K562 (cell line): ENCODE results near the gene PLAC1. TPM values are rescaled to one million over a fixed set of nuclear protein-coding genes. Genes with fewer than 3 reads are reported as not detected.

Experiments used
- ATAC-seq: fragments of 200-7000 bp; cut with Tn5 transposase; 3 replicates; pipeline ENCODE4 v1.9.1; 2020; ENCODE audit warnings: moderate library complexity
- BruUV-seq: library from RNA; stranded (reverse); fragments of 400-500 nt; replicated peaks from 2 replicates; lab custom pipeline; 2021; lab: Mats Ljungman, UMichigan
- CTCF ChIA-PET: fragments of 300-600 bp; formaldehyde crosslinking; extraction: SDS; loops from one replicate; lab custom pipeline; 2021; ENCODE audit warnings: low intra/inter-chr PET ratio; lab: Yijun Ruan, JAX
- POLR2A ChIA-PET: fragments of 300-600, 350-650 bp; sonication (Branson Sonifier 250); formaldehyde crosslinking; extraction: SDS; loops from one replicate; lab custom pipeline; 2021; ENCODE audit warnings: antibody characterized with exemption, inconsistent platforms; lab: Yijun Ruan, JAX
- DNase-seq, 4 experiments: peaks; one replicate each; pipeline versions ENCODE4 v3.0.0 to v3.0.0-alpha.2; 2011 to 2018; ENCODE audit warnings: low spot score in 3 of 4, mixed read lengths in 3 of 4; ENCODE audit errors: extremely low read depth in 1 of 4
- FAIRE-seq: peaks from 2 replicates; lab custom pipeline; 2011; peaks lifted over from hg19 to GRCh38; lab: Jason Lieb, UNC
- H2AFZ ChIP-seq: 2 replicates; pipeline ENCODE4 v1.6.0; 2011; ENCODE audit warnings: low read depth, low read length, control low read depth, inconsistent platforms
- H3K27ac ChIP-seq: fragments of 200-600 bp; 3 replicates; pipeline ENCODE4 v1.8.0; 2011; ENCODE audit warnings: low read depth, mild to moderate bottlenecking, control low read depth, inconsistent platforms, low read length, moderate library complexity, mixed read lengths; ENCODE audit errors: extremely low read depth
- H3K27me3 ChIP-seq, 2 experiments: fragments of 300-600 bp in 1 of 2; 2 replicates in 1 of 2; 3 replicates in 1 of 2; pipeline versions ENCODE4 v1.6.0 to v1.8.0; 2011; ENCODE audit warnings: inconsistent platforms in 2 of 2, low read length in 2 of 2, mild to moderate bottlenecking in 1 of 2, mixed read lengths in 1 of 2, moderate library complexity in 1 of 2; ENCODE audit not compliant: control insufficient read depth in 2 of 2, insufficient read depth in 2 of 2
- H3K36me3 ChIP-seq: fragments of 300-600 bp; 3 replicates; pipeline ENCODE4 v1.8.0; 2011; ENCODE audit warnings: mild to moderate bottlenecking, low read length, inconsistent platforms; ENCODE audit not compliant: control insufficient read depth, insufficient read depth
- H3K4me1 ChIP-seq, 2 experiments: fragments of 200-600 bp in 1 of 2; replicated peaks in 1 of 2; 2 replicates in 1 of 2; 3 replicates in 1 of 2; pipeline versions ENCODE4 v1.5.1 to v1.8.0; 2011; ENCODE audit warnings: inconsistent platforms in 2 of 2, low read length in 2 of 2, mild to moderate bottlenecking in 1 of 2, mixed read lengths in 1 of 2, moderate library complexity in 1 of 2; ENCODE audit not compliant: control insufficient read depth in 2 of 2, insufficient read depth in 2 of 2
- H3K4me2 ChIP-seq: 2 replicates; pipeline ENCODE4 v1.6.1; 2011; ENCODE audit warnings: low read length, control low read depth, inconsistent platforms, mixed read lengths; ENCODE audit not compliant: insufficient read depth
- H3K4me3 ChIP-seq: fragments of 200-600 bp; sonication (generic), shearing (Covaris generic); 2 replicates; pipeline ENCODE4 v1.5.1; 2016; ENCODE audit warnings: control low read depth, inconsistent platforms
- H3K79me2 ChIP-seq: fragments of 200-600 bp; 3 replicates; pipeline ENCODE4 v1.8.0; 2011; ENCODE audit warnings: low read length, inconsistent platforms; ENCODE audit not compliant: control insufficient read depth, insufficient read depth
- H3K9ac ChIP-seq, 2 experiments: 2 replicates each; pipeline versions ENCODE4 v1.6.0 to v1.6.1; 2011; ENCODE audit warnings: low read depth in 2 of 2, low read length in 2 of 2, control low read depth in 1 of 2, inconsistent platforms in 1 of 2, mild to moderate bottlenecking in 1 of 2, mixed read lengths in 1 of 2; ENCODE audit not compliant: insufficient read depth in 1 of 2
- H3K9me1 ChIP-seq: one replicate; pipeline ENCODE4 v1.6.0; 2011; ENCODE audit warnings: inconsistent platforms, mild to moderate bottlenecking, low read length, moderate library complexity; ENCODE audit not compliant: control insufficient read depth, insufficient read depth
- H3K9me3 ChIP-seq: replicated peaks from 2 replicates; pipeline ENCODE4 v1.5.1; 2011; ENCODE audit warnings: low read depth, low read length, inconsistent platforms; ENCODE audit not compliant: control insufficient read depth, insufficient read depth
- H4K20me1 ChIP-seq: replicated peaks from 2 replicates; pipeline ENCODE4 v1.6.1; 2011; ENCODE audit warnings: low read length, inconsistent platforms, mixed read lengths; ENCODE audit not compliant: control insufficient read depth, insufficient read depth
- C11orf30 ChIP-seq: fragments of 450-650 bp; IDR thresholded peaks from 2 replicates; pipeline ENCODE4 v1.6.1; 2016; ENCODE audit warnings: low read depth, mild to moderate bottlenecking
- HOMEZ ChIP-seq: fragments of 250-450 bp; sonication (Bioruptor Pico); IDR thresholded peaks from 2 replicates; pipeline ENCODE4 v1.4.0; 2020; ENCODE audit warnings: mild to moderate bottlenecking, moderate library complexity
- LCOR ChIP-seq: sonication (generic); formaldehyde crosslinking; IDR thresholded peaks from 2 replicates; pipeline ENCODE4 v1.8.0; 2022; ENCODE audit warnings: mild to moderate bottlenecking, missing genetic modification reagents
- MAFG ChIP-seq: fragments of 450-650 bp; conservative IDR thresholded peaks from 2 replicates; pipeline ENCODE4 v1.6.1; 2016; ENCODE audit warnings: missing genetic modification characterization, missing compliant biosample characterization
- SMARCA5 ChIP-seq: fragments of 450-650 bp; IDR thresholded peaks from 2 replicates; pipeline ENCODE4 v1.6.1; 2016
- TEAD4 ChIP-seq, 2 experiments: sonication (generic) in 1 of 2; formaldehyde crosslinking in 1 of 2; IDR thresholded peaks; 2 replicates each; pipeline versions ENCODE4 v1.6.1 to v1.8.0; 2012 to 2022; ENCODE audit warnings: borderline replicate concordance in 1 of 2, inconsistent platforms in 1 of 2, low read length in 1 of 2, mild to moderate bottlenecking in 1 of 2, missing genetic modification reagents in 1 of 2
- YY1 ChIP-seq, 3 experiments: IDR thresholded peaks; 2 replicates each; pipeline ENCODE4 v1.6.1; 2011; ENCODE audit warnings: low read length in 2 of 3, mild to moderate bottlenecking in 2 of 3, moderate library complexity in 2 of 3, borderline replicate concordance in 1 of 3, control low read depth in 1 of 3, low read depth in 1 of 3; ENCODE audit not compliant: insufficient read depth in 3 of 3, insufficient replicate concordance in 2 of 3, control insufficient read depth in 1 of 3, insufficient read length in 1 of 3; ENCODE audit errors: extremely low read depth in 1 of 3
- ZNF316 ChIP-seq: fragments of 450-650 bp; IDR thresholded peaks from 2 replicates; pipeline ENCODE4 v1.6.1; 2016
- WGBS: fragments of 100-300 bp; shearing (Covaris generic); methylation state at CpG from one replicate; pipeline ENCODE4 v1.1.6; 2016; ENCODE audit warnings: low coverage, mixed read lengths; ENCODE audit not compliant: insufficient coverage; ENCODE audit errors: missing lambda C conversion rate; 5-methylcytosine and 5-hydroxymethylcytosine counted together
- in situ Hi-C: fragments of 300-500 bp; cut with MboI; formaldehyde crosslinking; loops from 4 replicates; pipeline ENCODE4 v1.15.0; 2018; ENCODE audit warnings: inconsistent platforms, mixed read lengths
- intact Hi-C: fragments of 100-400 bp; cut with micrococcal nuclease; formaldehyde crosslinking; loops from 2 replicates; pipeline ENCODE4 v1.14.2; 2022
- polyA plus RNA-seq, 8 experiments: library from polyadenylated mRNA; depleted of rRNA in 4 of 8; stranded (reverse) in 5 of 8; unstranded in 3 of 8; fragments of >200 nt; fragmentation: Nextera tagmentation in 2 of 8; fragmentation: Illumina TruSeq in 1 of 8; extraction: Ambion mirVana in 2 of 8; extraction: Trizol in 1 of 8; gene quantifications; 2 replicates each; pipeline versions ENCODE4 v1.2.1 to v1.2.3, GENCODE V29; 2011 to 2014; ENCODE audit warnings: inconsistent platforms in 1 of 8, missing spikeins in 1 of 8
- total RNA-seq, 7 experiments: library from RNA; depleted of rRNA in 6 of 7; stranded (reverse); fragments of >200 nt in 6 of 7; fragmentation: Illumina TruSeq in 2 of 7; extraction: Trizol in 2 of 7; gene quantifications; 2 replicates each; pipeline versions ENCODE4 v1.2.1 to v1.2.3, GENCODE V29; 2011 to 2021; ENCODE audit warnings: low replicate concordance in 1 of 7

The PLAC1 gene
- total and polyA plus RNA-seq, 9 of the 15 experiments (the other 6 are each of a cell fraction or from before 2014, with no cell fraction given), result 0.82 to 9.1 (median 1.7) TPM

GRCh38 chrX:134558133-134558532 lies 100.1 kb downstream of the PLAC1 start:
- no peaks in the 10 kb centered on the region for H3K9me1 ChIP-seq
- WGBS, result 43% methylated on average over 4 of the region's 4 CpGs
- ChIA-PET POLR2A (no interaction called here), CTCF (no interaction called here)
- H3K4me3 ChIP-seq, result no peak overlapping the region
- intact Hi-C loops, result no loop called here
- no peak overlapping the region for H3K9ac ChIP-seq
- 0 out of 2 replicates have a peak, but pooled peaks have one; percentile 30 for TF ChIP-seq MAFG
- no peak for TF ChIP-seq TEAD4 (IDR thresholded peaks at IDR 0.05; ENCODE audit: low read length)
- no peak for TF ChIP-seq TEAD4 (CRISPR knock-in tag; IDR thresholded peaks at IDR 0.05; ENCODE audit: borderline replicate concordance)
- peak; percentile 27; the same call in 1 of the 2 replicates for TF ChIP-seq C11orf30
- TF ChIP-seq ZNF316, result peak; percentile 58
- H3K4me2 ChIP-seq, result no peak overlapping the region
- no peaks in the 10 kb centered on the region for H3K36me3 ChIP-seq
- in situ Hi-C loops, result no loop called here
- no TSS peak for BruUV-seq
- H4K20me1 ChIP-seq, result no peaks in the 10 kb centered on the region
- no peak overlapping the region for H2AFZ ChIP-seq
- H3K4me1 ChIP-seq, result peaks cover 0 to 9% of the 10 kb centered on the region in 2 experiments; a peak in 2 of 5 replicates
- FAIRE-seq (no peak), ATAC-seq (no peak), DNase-seq (no peak)
- H3K79me2 ChIP-seq, result no peaks in the 10 kb centered on the region
- H3K9me3 ChIP-seq, result no peaks in the 10 kb centered on the region
- no peaks in the 10 kb centered on the region for H3K27me3 ChIP-seq
- no peak overlapping the region for H3K27ac ChIP-seq

GRCh38 chrX:134554291-134554690 lies 104.0 kb downstream of the PLAC1 start:
- 22% methylated on average over 6 of the region's 8 CpGs for WGBS
- no peaks in the 10 kb centered on the region for H3K9me1 ChIP-seq
- H3K36me3 ChIP-seq, result no peaks in the 10 kb centered on the region
- H3K4me1 ChIP-seq, result peaks cover 5 to 12% of the 10 kb centered on the region in 2 experiments; a peak in 3 of 5 replicates
- H4K20me1 ChIP-seq, result no peaks in the 10 kb centered on the region
- DNase-seq (no peak), FAIRE-seq (no peak), ATAC-seq (no peak)
- CTCF ChIA-PET, result interaction anchor here (0.7 kb wide), 1 partner anchor 36 kb away, joined by 3 read pairs; no protein-coding TSS in a partner anchor
- no peak for TF ChIP-seq YY1 (IDR thresholded peaks at IDR 0.05; ENCODE audit: borderline replicate concordance in 1 of 3, control insufficient read depth in 1 of 3, extremely low read depth in 1 of 3, insufficient read depth in 3 of 3, insufficient read length in 1 of 3, insufficient replicate concordance in 2 of 3, low read depth in 1 of 3, low read length in 2 of 3)
- TF ChIP-seq SMARCA5, result no peak
- no peak for TF ChIP-seq LCOR (CRISPR knock-in tag)
- no peak for TF ChIP-seq HOMEZ (CRISPR knock-in tag)
- H3K27me3 ChIP-seq, result no peaks in the 10 kb centered on the region
- H3K79me2 ChIP-seq, result no peaks in the 10 kb centered on the region
- H3K9ac ChIP-seq, result no peak overlapping the region
- H3K27ac ChIP-seq, result no peak overlapping the region
- intact Hi-C loops, result no loop called here
- BruUV-seq, result no TSS peak
- in situ Hi-C loops, result no loop called here
- no peak overlapping the region for H3K4me3 ChIP-seq
- POLR2A ChIA-PET, result no interaction called here
- peak overlapping the region; percentile 63 for H2AFZ ChIP-seq
- H3K9me3 ChIP-seq, result 0 out of 2 replicates have a peak, but pooled peaks cover 2% of the 10 kb centered on the region
- H3K4me2 ChIP-seq, result peak overlapping the region; percentile 37; the same call in 1 of the 2 replicates
